Hepatocyte (in vitro differentiated cells): ENCODE data around the gene TRUB1.

ENCODE experiments used
- CTCF ChIP-seq: fragments of 200-600 bp; sonication (generic); IDR thresholded peaks from 2 replicates; pipeline ENCODE4 v1.5.1; 2016; ENCODE audit warnings: antibody characterized with exemption, mild to moderate bottlenecking; ENCODE audit not compliant: poor library complexity
- EZH2phosphoT487 ChIP-seq: fragments of 200-600 bp; sonication (generic); IDR thresholded peaks from one replicate; pipeline ENCODE4 v1.6.1; 2018; ENCODE audit warnings: antibody characterized with exemption, mild to moderate bottlenecking, low read depth, moderate library complexity; ENCODE audit not compliant: unreplicated experiment, severe bottlenecking

- TF ChIP-seq CTCF = no peak
- no peak for TF ChIP-seq EZH2phosphoT487
Measured at GRCh38 chr10:114998993-114999392, 61.0 kb downstream of the TRUB1 start.
